Spleen (tissue), 7 donors: ENCODE data around the gene AGO3.

Source experiments
- CTCF ChIP-seq, 11 experiments: fragments of 200-600 bp in 7 of 11; fragments of 450-650 bp in 4 of 11; sonication (generic) in 4 of 11; IDR thresholded peaks in 8 of 11; conservative IDR thresholded peaks in 3 of 11; 1 replicate in 7 of 11; 2 replicates in 4 of 11; pipeline versions ENCODE4 v1.4.0 to v1.8.0; 2016 to 2021; ENCODE audit warnings: antibody characterized with exemption in 11 of 11, inconsistent platforms in 4 of 11, mild to moderate bottlenecking in 1 of 11
- POLR2A ChIP-seq, 3 donors: fragments of 450-650 bp; IDR thresholded peaks; one replicate each; pipeline ENCODE4 v1.5.1; 2017; ENCODE audit warnings: antibody characterized with exemption in 3 of 3, mild to moderate bottlenecking in 1 of 3
- POLR2AphosphoS5 ChIP-seq, 3 donors: sonication (generic); formaldehyde crosslinking; IDR thresholded peaks; one replicate each; pipeline ENCODE4 v1.5.1; 2017; ENCODE audit warnings: antibody characterized with exemption in 3 of 3
- donor health status: DM: no; HTN: no; CAD: no; lungs with moderate emphysema.
- donor health status: DM: no; HTN: no; CAD: no.
- donor health status: DM: no; HTN: no; CAD: no.

GRCh38 chr1:36084497-36085115 lies 153.7 kb downstream of the AGO3 start:
- no peak for TF ChIP-seq CTCF (IDR thresholded peaks at IDR 0.05 in 8 of 11, conservative IDR thresholded peaks at IDR 0.05 in 3 of 11)
- TF ChIP-seq POLR2AphosphoS5 (IDR thresholded peaks at IDR 0.05): no peak
- TF ChIP-seq POLR2A (IDR thresholded peaks at IDR 0.05): no peak
